Activated CD8-positive, alpha-beta memory T cell treated with anti-CD3 and anti-CD28 coated beads for 36 hours (primary cell): ENCODE measurements around the gene PAEP. TPM values are rescaled to one million over a fixed set of nuclear protein-coding genes. Genes with fewer than 3 reads are reported as not detected.
"Not testable (repeated sequence)": the region's sequence is repeated elsewhere in the genome, so short reads cannot be mapped to it uniquely, and the experiment has no call there.

Experiments
- CTCF ChIA-PET: fragments of 350-600 bp; sonication (Branson Sonifier 250); formaldehyde crosslinking; loops from one replicate; lab custom pipeline; 2021; ENCODE audit warnings: antibody characterized with exemption; lab: Charles Lee
- POLR2A ChIA-PET: fragments of 350-600 bp; sonication (Branson Sonifier 250); formaldehyde crosslinking; loops from one replicate; lab custom pipeline; 2021; ENCODE audit warnings: antibody characterized with exemption; lab: Charles Lee
- total RNA-seq, 2 experiments: library from RNA; stranded (reverse); gene quantifications; one replicate each; pipeline ENCODE4 v1.2.3, GENCODE V29; 2021

Gene PAEP
- not detected for total RNA-seq

GRCh38 chr9:135561391-135562234 is at the start of gene PAEP:
Gene PAEP, plus strand, starts transcription at chr9:135561756.
- ChIA-PET POLR2A (no interaction called here), CTCF (no interaction called here)

- ChIA-PET POLR2A (no interaction called here), CTCF (no interaction called here)
These were observed 49.3 kb upstream of the PAEP start for GRCh38 chr9:135512241-135512603.

GRCh38 chr9:135512904-135513303 is 48.7 kb upstream of the PAEP start:
- ChIA-PET POLR2A (no interaction called here), CTCF (no interaction called here)

- POLR2A ChIA-PET: no interaction called here
- CTCF ChIA-PET: no interaction called here
These were observed 48.2 kb upstream of the PAEP start for GRCh38 chr9:135513351-135513846.

- CTCF ChIA-PET, POLR2A ChIA-PET: not testable (repeated sequence)
These were observed 47.6 kb upstream of the PAEP start for GRCh38 chr9:135513906-135514305.

- ChIA-PET POLR2A (no interaction called here), CTCF (no interaction called here)
These were observed 47.0 kb upstream of the PAEP start for GRCh38 chr9:135514342-135515082.

GRCh38 chr9:135515083-135515951 is 46.2 kb upstream of the PAEP start:
- POLR2A ChIA-PET: no interaction called here
- CTCF ChIA-PET: no interaction called here

- CTCF ChIA-PET: no interaction called here
- POLR2A ChIA-PET: no interaction called here
These were observed 45.3 kb upstream of the PAEP start for GRCh38 chr9:135516132-135516860.

- POLR2A ChIA-PET: no interaction called here
These were observed 44.1 kb upstream of the PAEP start for GRCh38 chr9:135517407-135517822.

GRCh38 chr9:135519179-135519971 is 42.2 kb upstream of the PAEP start:
- POLR2A ChIA-PET: no interaction called here
- CTCF ChIA-PET: no interaction called here

More at GRCh38 chr9:135517407-135517822, 44.1 kb upstream of the PAEP start:
- CTCF ChIA-PET: no interaction called here

- ChIA-PET CTCF (interaction anchor here (0.6 kb wide), 1 partner anchor 739 kb away, joined by 3 read pairs; no protein-coding TSS in a partner anchor), POLR2A (no interaction called here)
These were observed 40.5 kb upstream of the PAEP start, which contains the start of gene LCN1 for GRCh38 chr9:135520916-135521607. Gene LCN1, plus strand, starts transcription at chr9:135521440. Its CDS starts 58 bp downstream, at chr9:135521498.

- ChIA-PET POLR2A (no interaction called here), CTCF (no interaction called here)
These were observed 39.9 kb upstream of the PAEP start for GRCh38 chr9:135521608-135522095.

- ChIA-PET POLR2A (no interaction called here), CTCF (no interaction called here)
These were observed 39.2 kb upstream of the PAEP start for GRCh38 chr9:135522137-135522877.

- ChIA-PET POLR2A (no interaction called here), CTCF (no interaction called here)
These were observed 38.6 kb upstream of the PAEP start for GRCh38 chr9:135522931-135523330.

GRCh38 chr9:135523521-135524129 is 37.9 kb upstream of the PAEP start:
- ChIA-PET POLR2A (no interaction called here), CTCF (no interaction called here)

- POLR2A ChIA-PET: no interaction called here
- CTCF ChIA-PET: no interaction called here
These were observed 37.3 kb upstream of the PAEP start for GRCh38 chr9:135524130-135524861.
